Activated effector memory CD4-positive, alpha-beta T cell treated with anti-CD3 and anti-CD28 coated beads, Interleukin-2, amount 50 U/mL, for 16 hours (primary cell): ENCODE results near the gene TPRG1.

ENCODE experiments used
- DNase-seq: peaks from one replicate; pipeline ENCODE4 v3.0.0-alpha.2; 2020

Gene TPRG1

DNA sequence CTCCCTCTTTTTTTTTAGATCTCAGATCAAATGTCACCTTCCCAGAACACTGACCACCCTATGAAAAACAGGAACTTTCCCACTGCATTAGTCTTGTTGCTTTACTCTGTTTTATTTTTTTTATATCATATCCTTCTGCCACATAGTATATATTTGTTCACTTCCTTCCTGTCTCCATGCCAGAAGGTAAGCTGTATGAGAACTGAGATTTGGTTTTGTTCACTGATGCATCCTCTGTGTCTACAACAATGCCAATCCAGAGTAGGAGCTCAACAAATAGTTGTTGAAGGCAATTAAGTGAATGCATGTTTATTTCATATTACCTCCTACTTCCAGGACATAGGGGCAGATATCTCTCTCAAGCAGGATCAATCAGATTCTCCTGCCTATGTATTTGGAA lies 114.4 kb downstream of the TPRG1 start:
- no peak for DNase-seq

- no peak for DNase-seq
Observed at GRCh38 chr3:189286916-189287315, 115.1 kb downstream of the TPRG1 start.

GRCh38 chr3:189288348-189289235 lies 116.8 kb downstream of the TPRG1 start:
- no peak for DNase-seq

GRCh38 chr3:189289251-189289650 lies 117.5 kb downstream of the TPRG1 start:
- DNase-seq: no peak

DNA sequence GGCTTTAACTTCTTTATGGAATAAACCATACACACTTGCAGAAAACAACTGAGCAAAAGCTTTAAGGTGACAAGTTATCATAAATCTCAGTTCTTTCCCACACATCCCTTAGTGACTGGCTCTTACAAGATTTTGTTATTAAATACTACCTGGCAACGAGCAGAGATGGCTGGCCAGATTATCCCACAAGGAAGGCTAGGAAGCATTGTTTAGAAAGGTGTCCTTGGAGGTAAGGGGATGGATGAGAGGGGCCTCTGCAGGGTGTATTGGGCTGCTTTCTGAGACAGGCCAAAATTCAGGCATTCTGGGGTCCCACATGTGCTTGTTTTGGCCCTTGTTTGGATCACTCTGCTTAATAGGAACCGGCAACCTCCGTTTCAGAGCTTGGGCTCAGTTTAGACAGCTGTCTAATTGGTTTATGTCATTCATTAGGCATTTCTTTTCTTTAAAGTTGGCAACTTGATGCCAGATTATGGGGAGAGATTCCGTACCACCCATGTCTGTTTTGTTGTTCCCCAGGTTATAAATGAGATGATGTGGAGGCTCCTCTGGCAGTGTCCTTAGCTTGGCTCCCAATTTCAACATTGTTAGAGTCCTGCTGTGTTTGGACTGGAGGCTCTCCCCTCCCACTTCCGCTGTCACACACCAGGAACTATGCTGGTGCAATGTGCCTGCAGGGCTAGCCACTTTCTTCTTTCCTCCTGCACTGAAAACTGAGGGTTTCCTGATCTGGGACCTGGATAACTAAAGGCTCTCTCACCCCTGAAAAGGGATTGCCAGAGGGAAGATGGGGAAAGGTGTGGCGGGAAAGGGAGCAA lies 121.1 kb downstream of the TPRG1 start:
- no peak for DNase-seq

DNA sequence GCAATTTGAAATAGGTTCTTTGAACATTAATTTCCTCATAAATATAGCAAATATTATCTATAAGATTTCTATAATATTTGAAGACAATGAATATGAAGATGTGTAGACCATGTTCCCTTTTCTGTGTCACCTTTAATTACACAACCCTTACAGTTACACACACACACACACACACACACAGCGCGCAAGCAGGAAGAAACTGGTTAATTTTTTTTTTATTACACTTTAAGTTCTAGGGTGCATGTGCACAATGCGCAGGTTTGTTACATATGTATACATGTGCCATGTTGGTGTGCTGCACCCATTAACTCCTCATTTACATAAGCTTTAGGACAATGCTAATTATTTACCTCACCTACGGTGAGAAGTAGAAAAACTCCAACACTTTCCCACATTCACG lies 122.9 kb downstream of the TPRG1 start:
- DNase-seq: no peak

DNA sequence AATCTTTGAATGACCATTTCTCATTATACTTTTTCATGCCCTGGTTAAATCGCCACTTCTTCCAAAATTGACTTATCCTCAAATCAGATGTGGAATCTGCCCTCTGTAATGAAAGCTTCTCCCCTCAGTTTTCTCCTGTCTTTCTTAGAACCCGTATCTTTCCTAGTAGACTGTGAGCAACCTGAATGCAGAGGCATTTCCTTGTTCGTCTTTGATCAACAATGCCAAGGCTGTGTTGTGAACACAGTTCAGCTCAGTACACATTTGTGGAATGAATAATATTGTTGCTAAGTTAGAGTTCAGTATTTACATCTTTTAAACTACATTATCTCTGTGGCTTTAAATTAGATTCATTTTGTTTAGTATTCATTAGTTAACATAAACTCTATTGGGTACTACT lies 123.3 kb downstream of the TPRG1 start:
- no peak for DNase-seq

GRCh38 chr3:189297932-189298331 lies 126.2 kb downstream of the TPRG1 start:
- no peak for DNase-seq

- no peak for DNase-seq
Observed at GRCh38 chr3:189298469-189299375, 127.0 kb downstream of the TPRG1 start.

- DNase-seq: no peak
Observed at GRCh38 chr3:189300345-189300744, 128.6 kb downstream of the TPRG1 start.

DNA sequence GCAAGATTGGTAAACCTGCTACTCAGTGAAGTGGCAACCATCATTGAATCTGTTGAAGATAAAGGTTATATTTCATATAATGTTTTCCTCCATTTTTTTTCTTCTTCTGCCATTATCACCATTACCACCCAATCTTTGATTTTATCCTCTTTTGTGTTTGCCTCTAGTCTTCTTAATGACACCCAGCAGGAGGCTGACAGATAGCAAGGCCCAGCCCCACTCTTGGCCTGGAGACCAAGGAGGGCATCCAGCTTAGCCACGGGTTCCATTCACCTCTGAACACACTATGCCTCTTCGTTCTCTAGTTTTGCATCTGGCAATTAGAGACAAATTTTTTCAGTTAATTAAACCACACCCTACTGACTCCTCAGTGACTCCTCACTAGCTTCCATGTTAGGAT lies 129.7 kb downstream of the TPRG1 start:
- no peak for DNase-seq

GRCh38 chr3:189303584-189303983 lies 131.8 kb downstream of the TPRG1 start:
- no peak for DNase-seq

- no peak for DNase-seq
Observed at GRCh38 chr3:189304465-189305351, 132.9 kb downstream of the TPRG1 start.

DNA sequence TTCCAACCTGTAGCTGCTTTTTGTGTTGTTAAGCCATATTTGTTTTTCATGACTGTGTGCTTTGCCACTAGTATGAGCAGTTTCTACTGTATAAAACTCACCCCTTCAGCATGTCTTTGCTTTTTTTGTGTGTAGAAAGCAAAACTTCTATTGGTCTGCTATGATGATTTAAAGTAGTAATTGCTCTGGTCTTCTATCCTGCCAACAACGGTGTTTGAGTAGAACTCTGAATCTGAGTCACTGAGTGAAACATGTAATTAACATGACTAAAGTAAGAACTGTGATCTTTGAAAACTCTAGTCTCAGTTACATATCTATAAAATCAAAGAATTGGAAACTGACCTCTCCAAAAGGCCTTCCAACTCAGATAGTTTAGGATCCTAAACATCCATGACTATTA lies 133.6 kb downstream of the TPRG1 start:
- no peak for DNase-seq

GRCh38 chr3:189307963-189308362 lies 136.2 kb downstream of the TPRG1 start:
- DNase-seq: no peak

DNA sequence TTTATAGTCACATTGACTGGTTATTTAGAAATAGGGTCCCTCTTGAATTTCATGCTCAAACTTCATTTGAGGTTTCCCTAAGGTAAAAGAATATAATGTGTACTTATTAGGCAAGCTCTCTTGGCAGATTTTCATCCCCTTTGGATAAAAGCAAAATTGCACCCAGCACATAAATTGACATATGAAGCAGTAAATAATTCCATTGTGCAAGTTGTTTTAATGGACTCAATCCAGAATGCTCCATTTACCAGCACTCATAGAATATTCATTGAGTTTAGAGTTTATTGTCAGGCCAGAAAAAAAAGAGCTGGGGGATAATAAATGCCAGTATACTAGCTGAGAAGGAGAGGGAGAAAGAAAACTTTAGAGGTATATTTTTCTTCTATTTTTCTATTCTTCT lies 136.8 kb downstream of the TPRG1 start:
- DNase-seq: no peak

DNA sequence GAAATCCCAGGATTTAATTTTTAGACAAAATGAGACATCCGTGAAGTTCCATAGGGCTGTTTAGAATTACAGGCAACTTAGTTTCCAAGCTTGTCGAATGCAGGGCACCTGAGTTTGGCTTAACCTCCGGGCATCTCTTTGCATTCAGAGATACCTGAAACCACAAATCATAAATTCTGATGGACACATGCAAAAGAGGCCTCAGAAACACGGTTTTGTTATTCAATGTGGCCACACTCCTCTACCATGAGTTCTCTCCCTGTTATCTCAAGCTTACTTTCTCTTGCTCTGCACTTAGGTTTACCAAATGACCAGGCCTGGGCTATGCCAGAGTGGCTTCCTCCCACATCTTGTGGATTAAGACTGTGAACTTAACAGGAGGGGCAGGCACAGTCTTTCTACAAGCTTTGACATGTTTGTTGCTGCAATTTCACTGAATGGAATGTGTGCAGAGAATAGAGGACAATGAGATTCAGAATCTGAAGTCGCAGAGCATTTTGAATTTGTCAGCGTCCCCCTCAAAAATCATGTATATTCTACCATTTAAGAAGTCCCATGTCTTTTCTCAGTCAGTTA lies 137.7 kb downstream of the TPRG1 start:
- no peak for DNase-seq

- no peak for DNase-seq
Observed at GRCh38 chr3:189311521-189311920, 139.8 kb downstream of the TPRG1 start.

- DNase-seq: no peak
Observed at GRCh38 chr3:189312866-189313265, 141.1 kb downstream of the TPRG1 start.

- no peak for DNase-seq
Observed at GRCh38 chr3:189316296-189317019, 144.7 kb downstream of the TPRG1 start.

- no peak for DNase-seq
Observed at GRCh38 chr3:189317911-189318310, 146.1 kb downstream of the TPRG1 start.
